K562 (cell line): ENCODE data around the gene DCAF17. TPM values are rescaled to one million over a fixed set of nuclear protein-coding genes. Genes with fewer than 3 reads are reported as not detected.

Experiments used
- ATAC-seq: fragments of 200-7000 bp; cut with Tn5 transposase; 3 replicates; pipeline ENCODE4 v1.9.1; 2020; ENCODE audit warnings: moderate library complexity
- BruUV-seq: library from RNA; stranded (reverse); fragments of 400-500 nt; replicated peaks from 2 replicates; lab custom pipeline; 2021; lab: Mats Ljungman, UMichigan
- CTCF ChIA-PET: fragments of 300-600 bp; formaldehyde crosslinking; extraction: SDS; loops from one replicate; lab custom pipeline; 2021; ENCODE audit warnings: low intra/inter-chr PET ratio; lab: Yijun Ruan, JAX
- POLR2A ChIA-PET: fragments of 300-600, 350-650 bp; sonication (Branson Sonifier 250); formaldehyde crosslinking; extraction: SDS; loops from one replicate; lab custom pipeline; 2021; ENCODE audit warnings: antibody characterized with exemption, inconsistent platforms; lab: Yijun Ruan, JAX
- DNase-seq, 4 experiments: peaks; one replicate each; pipeline versions ENCODE4 v3.0.0 to v3.0.0-alpha.2; 2011 to 2018; ENCODE audit warnings: low spot score in 3 of 4, mixed read lengths in 3 of 4; ENCODE audit errors: extremely low read depth in 1 of 4
- FAIRE-seq: peaks from 2 replicates; lab custom pipeline; 2011; peaks lifted over from hg19 to GRCh38; lab: Jason Lieb, UNC
- H2AFZ ChIP-seq: 2 replicates; pipeline ENCODE4 v1.6.0; 2011; ENCODE audit warnings: low read depth, low read length, control low read depth, inconsistent platforms
- H3K27ac ChIP-seq: fragments of 200-600 bp; 3 replicates; pipeline ENCODE4 v1.8.0; 2011; ENCODE audit warnings: low read depth, mild to moderate bottlenecking, control low read depth, inconsistent platforms, low read length, moderate library complexity, mixed read lengths; ENCODE audit errors: extremely low read depth
- H3K27me3 ChIP-seq, 2 experiments: fragments of 300-600 bp in 1 of 2; 2 replicates in 1 of 2; 3 replicates in 1 of 2; pipeline versions ENCODE4 v1.6.0 to v1.8.0; 2011; ENCODE audit warnings: inconsistent platforms in 2 of 2, low read length in 2 of 2, mild to moderate bottlenecking in 1 of 2, mixed read lengths in 1 of 2, moderate library complexity in 1 of 2; ENCODE audit not compliant: control insufficient read depth in 2 of 2, insufficient read depth in 2 of 2
- H3K36me3 ChIP-seq: fragments of 300-600 bp; 3 replicates; pipeline ENCODE4 v1.8.0; 2011; ENCODE audit warnings: mild to moderate bottlenecking, low read length, inconsistent platforms; ENCODE audit not compliant: control insufficient read depth, insufficient read depth
- H3K4me1 ChIP-seq, 2 experiments: fragments of 200-600 bp in 1 of 2; replicated peaks in 1 of 2; 2 replicates in 1 of 2; 3 replicates in 1 of 2; pipeline versions ENCODE4 v1.5.1 to v1.8.0; 2011; ENCODE audit warnings: inconsistent platforms in 2 of 2, low read length in 2 of 2, mild to moderate bottlenecking in 1 of 2, mixed read lengths in 1 of 2, moderate library complexity in 1 of 2; ENCODE audit not compliant: control insufficient read depth in 2 of 2, insufficient read depth in 2 of 2
- H3K4me2 ChIP-seq: 2 replicates; pipeline ENCODE4 v1.6.1; 2011; ENCODE audit warnings: low read length, control low read depth, inconsistent platforms, mixed read lengths; ENCODE audit not compliant: insufficient read depth
- H3K4me3 ChIP-seq: fragments of 200-600 bp; sonication (generic), shearing (Covaris generic); 2 replicates; pipeline ENCODE4 v1.5.1; 2016; ENCODE audit warnings: control low read depth, inconsistent platforms
- H3K79me2 ChIP-seq: fragments of 200-600 bp; 3 replicates; pipeline ENCODE4 v1.8.0; 2011; ENCODE audit warnings: low read length, inconsistent platforms; ENCODE audit not compliant: control insufficient read depth, insufficient read depth
- H3K9ac ChIP-seq, 2 experiments: 2 replicates each; pipeline versions ENCODE4 v1.6.0 to v1.6.1; 2011; ENCODE audit warnings: low read depth in 2 of 2, low read length in 2 of 2, control low read depth in 1 of 2, inconsistent platforms in 1 of 2, mild to moderate bottlenecking in 1 of 2, mixed read lengths in 1 of 2; ENCODE audit not compliant: insufficient read depth in 1 of 2
- H3K9me1 ChIP-seq: one replicate; pipeline ENCODE4 v1.6.0; 2011; ENCODE audit warnings: inconsistent platforms, mild to moderate bottlenecking, low read length, moderate library complexity; ENCODE audit not compliant: control insufficient read depth, insufficient read depth
- H3K9me3 ChIP-seq: replicated peaks from 2 replicates; pipeline ENCODE4 v1.5.1; 2011; ENCODE audit warnings: low read depth, low read length, inconsistent platforms; ENCODE audit not compliant: control insufficient read depth, insufficient read depth
- H4K20me1 ChIP-seq: replicated peaks from 2 replicates; pipeline ENCODE4 v1.6.1; 2011; ENCODE audit warnings: low read length, inconsistent platforms, mixed read lengths; ENCODE audit not compliant: control insufficient read depth, insufficient read depth
- EP300 ChIP-seq: IDR thresholded peaks from 2 replicates; pipeline ENCODE4 v1.6.1; 2012; ENCODE audit warnings: low read length, improper control_type of control experiment
- FOXM1 ChIP-seq, 2 experiments: fragments of 450-650 bp in 1 of 2; sonication (generic) in 1 of 2; formaldehyde crosslinking in 1 of 2; IDR thresholded peaks; 2 replicates each; pipeline versions ENCODE4 v1.6.1 to v1.9.0; 2017 to 2022; ENCODE audit warnings: low read depth in 2 of 2, mild to moderate bottlenecking in 2 of 2, missing genetic modification reagents in 1 of 2, moderate library complexity in 1 of 2
- HSF4 ChIP-seq: fragments of 250-450 bp; sonication (Bioruptor Pico); IDR thresholded peaks from 2 replicates; pipeline ENCODE4 v2.1.2; 2022; ENCODE audit warnings: mild to moderate bottlenecking, moderate library complexity, borderline replicate concordance
- NFXL1 ChIP-seq: fragments of 450-650 bp; formaldehyde crosslinking; IDR thresholded peaks from 2 replicates; pipeline ENCODE4 v1.4.0; 2021; ENCODE audit warnings: mild to moderate bottlenecking
- PCBP2 ChIP-seq: fragments of 200-400 bp; formaldehyde crosslinking; IDR thresholded peaks from 2 replicates; pipeline ENCODE4 v1.6.1; 2018; ENCODE audit warnings: low read length, low read depth, mild to moderate bottlenecking, moderate library complexity; ENCODE audit not compliant: poor library complexity, severe bottlenecking
- POLR2B ChIP-seq: fragments of 450-650 bp; IDR thresholded peaks from 2 replicates; pipeline ENCODE4 v1.6.1; 2018; ENCODE audit warnings: low read depth; ENCODE audit not compliant: partially characterized antibody
- RFX1 ChIP-seq: fragments of 450-650 bp; IDR thresholded peaks from 2 replicates; pipeline ENCODE4 v1.6.1; 2016; ENCODE audit warnings: mild to moderate bottlenecking, moderate library complexity
- TEAD4 ChIP-seq, 2 experiments: sonication (generic) in 1 of 2; formaldehyde crosslinking in 1 of 2; IDR thresholded peaks; 2 replicates each; pipeline versions ENCODE4 v1.6.1 to v1.8.0; 2012 to 2022; ENCODE audit warnings: borderline replicate concordance in 1 of 2, inconsistent platforms in 1 of 2, low read length in 1 of 2, mild to moderate bottlenecking in 1 of 2, missing genetic modification reagents in 1 of 2
- XRCC3 ChIP-seq: fragments of 450-650 bp; IDR thresholded peaks from 2 replicates; pipeline ENCODE4 v1.6.1; 2017; ENCODE audit warnings: mild to moderate bottlenecking, moderate library complexity
- ZBTB17 ChIP-seq: fragments of 450-650 bp; formaldehyde crosslinking; IDR thresholded peaks from 2 replicates; pipeline ENCODE4 v1.4.0; 2020; ENCODE audit warnings: mild to moderate bottlenecking
- ZBTB33 ChIP-seq: sonication (generic); formaldehyde crosslinking; IDR thresholded peaks from 2 replicates; pipeline ENCODE4 v1.8.1; 2023; ENCODE audit warnings: mild to moderate bottlenecking, missing genetic modification reagents
- ZNF174 ChIP-seq: fragments of 250-450 bp; sonication (Bioruptor Pico); IDR thresholded peaks from 2 replicates; pipeline ENCODE4 v1.4.0; 2020; ENCODE audit warnings: mild to moderate bottlenecking
- ZNF778 ChIP-seq: fragments of 450-650 bp; formaldehyde crosslinking; IDR thresholded peaks from 2 replicates; pipeline ENCODE4 v1.4.0; 2020; ENCODE audit warnings: mild to moderate bottlenecking, moderate library complexity
- WGBS: fragments of 100-300 bp; shearing (Covaris generic); methylation state at CpG from one replicate; pipeline ENCODE4 v1.1.6; 2016; ENCODE audit warnings: low coverage, mixed read lengths; ENCODE audit not compliant: insufficient coverage; ENCODE audit errors: missing lambda C conversion rate; 5-methylcytosine and 5-hydroxymethylcytosine counted together
- in situ Hi-C: fragments of 300-500 bp; cut with MboI; formaldehyde crosslinking; loops from 4 replicates; pipeline ENCODE4 v1.15.0; 2018; ENCODE audit warnings: inconsistent platforms, mixed read lengths
- intact Hi-C: fragments of 100-400 bp; cut with micrococcal nuclease; formaldehyde crosslinking; loops from 2 replicates; pipeline ENCODE4 v1.14.2; 2022
- polyA plus RNA-seq, 8 experiments: library from polyadenylated mRNA; depleted of rRNA in 4 of 8; stranded (reverse) in 5 of 8; unstranded in 3 of 8; fragments of >200 nt; fragmentation: Nextera tagmentation in 2 of 8; fragmentation: Illumina TruSeq in 1 of 8; extraction: Ambion mirVana in 2 of 8; extraction: Trizol in 1 of 8; gene quantifications; 2 replicates each; pipeline versions ENCODE4 v1.2.1 to v1.2.3, GENCODE V29; 2011 to 2014; ENCODE audit warnings: inconsistent platforms in 1 of 8, missing spikeins in 1 of 8
- total RNA-seq, 7 experiments: library from RNA; depleted of rRNA in 6 of 7; stranded (reverse); fragments of >200 nt in 6 of 7; fragmentation: Illumina TruSeq in 2 of 7; extraction: Trizol in 2 of 7; gene quantifications; 2 replicates each; pipeline versions ENCODE4 v1.2.1 to v1.2.3, GENCODE V29; 2011 to 2021; ENCODE audit warnings: low replicate concordance in 1 of 7

The DCAF17 gene
- total and polyA plus RNA-seq, 9 of the 15 experiments (the other 6 are each of a cell fraction or from before 2014, with no cell fraction given): 10.0 to 38.5 (median 27.1) TPM

- Histone ChIP-seq H3K9me1 (no peaks in the 10 kb centered on the region), H3K4me1 (peaks cover 0 to 6% of the 10 kb centered on the region in 2 experiments; a peak in 2 of 5 replicates), H3K9ac (no peak overlapping the region), H3K27ac (no peak overlapping the region), H3K79me2 (no peaks in the 10 kb centered on the region), H3K36me3 (no peaks in the 10 kb centered on the region), H4K20me1 (no peaks in the 10 kb centered on the region), H2AFZ (no peak overlapping the region), H3K9me3 (no peaks in the 10 kb centered on the region), H3K27me3 (no peaks in the 10 kb centered on the region), H3K4me3 (no peak overlapping the region), H3K4me2 (no peak overlapping the region)
- POLR2A ChIA-PET: interaction anchor here (0.7 to 1.1 kb wide), 3 partner anchors 10 to 23 kb away, joined by 3 to 5 read pairs (median 3); no protein-coding TSS in a partner anchor
- BruUV-seq: no TSS peak
- in situ Hi-C loops: no loop called here
- CTCF ChIA-PET: no interaction called here
- no peak for DNase-seq
- WGBS: 50% methylated on average over 1 of the region's 1 CpG
- FAIRE-seq: no peak
- no peak for ATAC-seq
- intact Hi-C loops: no loop called here
- TF ChIP-seq ZNF174 (CRISPR knock-in tag) (no peak), TEAD4 (IDR thresholded peaks at IDR 0.05; ENCODE audit: low read length) (no peak), TEAD4 (CRISPR knock-in tag; IDR thresholded peaks at IDR 0.05; ENCODE audit: borderline replicate concordance) (no peak), HSF4 (CRISPR knock-in tag) (no peak), ZBTB17 (CRISPR knock-in tag) (no peak), PCBP2 (no peak), RFX1 (no peak), EP300 (no peak), ZNF778 (CRISPR knock-in tag) (no peak), POLR2B (no peak), XRCC3 (no peak), FOXM1 (IDR thresholded peaks at IDR 0.05; ENCODE audit: low read depth) (no peak), FOXM1 (CRISPR knock-in tag; IDR thresholded peaks at IDR 0.05; ENCODE audit: low read depth) (no peak), NFXL1 (CRISPR knock-in tag) (no peak), ZBTB33 (CRISPR knock-in tag) (no peak)
Observed at GRCh38 chr2:171389325-171389724, 44.7 kb upstream of the DCAF17 start.
